Adipocyte (in vitro differentiated cells): ENCODE measurements around the gene NUDT4.
"Not testable (repeated sequence)": the region's sequence is repeated elsewhere in the genome, so short reads cannot be mapped to it uniquely, and the experiment has no call there.

Experiments
- DNase-seq: peaks from one replicate; pipeline ENCODE4 v3.0.0-alpha.2; 2015; ENCODE audit warnings: low read depth
- H3K27me3 ChIP-seq: replicated peaks from 2 replicates; pipeline ENCODE4 v1.7.0; 2013; ENCODE audit warnings: mild to moderate bottlenecking, low read length, moderate library complexity; ENCODE audit not compliant: control insufficient read depth, insufficient read depth
- H3K36me3 ChIP-seq: 2 replicates; pipeline ENCODE4 v1.7.0; 2013; ENCODE audit warnings: low read length, mild to moderate bottlenecking, moderate library complexity; ENCODE audit not compliant: control insufficient read depth, insufficient read depth, severe bottlenecking
- H3K4me1 ChIP-seq: 2 replicates; pipeline ENCODE4 v1.7.0; 2013; ENCODE audit warnings: mild to moderate bottlenecking, low read length, moderate library complexity; ENCODE audit not compliant: control insufficient read depth, insufficient read depth
- H3K4me3 ChIP-seq: 2 replicates; pipeline ENCODE4 v1.7.0; 2013; ENCODE audit warnings: mild to moderate bottlenecking, low read length, moderate library complexity
- H3K9ac ChIP-seq: 2 replicates; pipeline ENCODE4 v1.7.0; 2013; ENCODE audit warnings: mild to moderate bottlenecking, low read length, moderate library complexity
- H3K9me3 ChIP-seq: 2 replicates; pipeline ENCODE4 v1.7.0; 2013; ENCODE audit warnings: mild to moderate bottlenecking, low read length, moderate library complexity; ENCODE audit not compliant: control insufficient read depth

The NUDT4 gene

GRCh38 chr12:93369505-93369904 lies 8.2 kb upstream of the NUDT4 start:
- H3K4me1 ChIP-seq = peaks cover 20% of the 10 kb centered on the region
- H3K4me3 ChIP-seq = no peak overlapping the region
- no peaks in the 10 kb centered on the region for H3K36me3 ChIP-seq
- no peaks in the 10 kb centered on the region for H3K27me3 ChIP-seq
- no peak overlapping the region for H3K9ac ChIP-seq
- H3K9me3 ChIP-seq = no peaks in the 10 kb centered on the region
- DNase-seq = no peak

- H3K27me3 ChIP-seq = no peaks in the 10 kb centered on the region
- no peak for DNase-seq
These were observed 6.8 kb upstream of the NUDT4 start for GRCh38 chr12:93370947-93371346.

GRCh38 chr12:93373961-93374656 lies 3.6 kb upstream of the NUDT4 start:
- no peaks in the 10 kb centered on the region for H3K9me3 ChIP-seq
- no peak for DNase-seq

More at GRCh38 chr12:93370947-93371346, 6.8 kb upstream of the NUDT4 start:
- peaks cover 29% of the 10 kb centered on the region for H3K4me1 ChIP-seq
- H3K36me3 ChIP-seq = no peaks in the 10 kb centered on the region
- no peaks in the 10 kb centered on the region for H3K9me3 ChIP-seq
- no peak overlapping the region for H3K9ac ChIP-seq
- no peak overlapping the region for H3K4me3 ChIP-seq

GRCh38 chr12:93375906-93376305 lies 1.8 kb upstream of the NUDT4 start:
- H3K4me3 ChIP-seq = peak overlapping the region; percentile 84
- DNase-seq = no peak
- peaks cover 49% of the 10 kb centered on the region for H3K4me1 ChIP-seq
- no peaks in the 10 kb centered on the region for H3K36me3 ChIP-seq
- H3K9me3 ChIP-seq = no peaks in the 10 kb centered on the region
- peak overlapping the region; percentile 89 for H3K9ac ChIP-seq
- no peaks in the 10 kb centered on the region for H3K27me3 ChIP-seq

More at GRCh38 chr12:93373961-93374656, 3.6 kb upstream of the NUDT4 start:
- Histone ChIP-seq H3K4me3 (no peak overlapping the region), H3K4me1 (peaks cover 41% of the 10 kb centered on the region), H3K9ac (no peak overlapping the region), H3K36me3 (no peaks in the 10 kb centered on the region), H3K27me3 (no peaks in the 10 kb centered on the region)

GRCh38 chr12:93376436-93377251 lies 1.1 kb upstream of the NUDT4 start:
- peaks cover 57% of the 10 kb centered on the region for H3K4me1 ChIP-seq
- no peaks in the 10 kb centered on the region for H3K9me3 ChIP-seq
- H3K9ac ChIP-seq = peak overlapping the region; percentile 89
- H3K36me3 ChIP-seq = no peaks in the 10 kb centered on the region
- H3K4me3 ChIP-seq = peak overlapping the region; percentile 84
- H3K27me3 ChIP-seq = no peaks in the 10 kb centered on the region
- no peak for DNase-seq

GRCh38 chr12:93378196-93378997 lies 672 bp downstream of the NUDT4 start:
- H3K9me3 ChIP-seq, H3K27me3 ChIP-seq, H3K36me3 ChIP-seq: not testable (repeated sequence)
- DNase-seq = peak; percentile 82
- H3K4me3 ChIP-seq = peak overlapping the region; percentile 99
- H3K9ac ChIP-seq = peak overlapping the region; percentile 96
- peaks cover 54% of the 10 kb centered on the region for H3K4me1 ChIP-seq

- H3K9me3 ChIP-seq = no peaks in the 10 kb centered on the region
- H3K4me1 ChIP-seq = peaks cover 49% of the 10 kb centered on the region
- H3K36me3 ChIP-seq = no peaks in the 10 kb centered on the region
- peak overlapping the region; percentile 99 for H3K4me3 ChIP-seq
- no peak for DNase-seq
- H3K9ac ChIP-seq = peak overlapping the region; percentile 96
- no peaks in the 10 kb centered on the region for H3K27me3 ChIP-seq
These were observed 1.2 kb downstream of the NUDT4 start for GRCh38 chr12:93378998-93379325.

- H3K4me3 ChIP-seq = peak overlapping the region; percentile 99
- peak; percentile 49 for DNase-seq
- H3K36me3 ChIP-seq = no peaks in the 10 kb centered on the region
These were observed 1.7 kb downstream of the NUDT4 start for GRCh38 chr12:93379326-93379980.

GRCh38 chr12:93379981-93380361 lies 2.2 kb downstream of the NUDT4 start:
- Histone ChIP-seq H3K36me3 (peaks cover 1% of the 10 kb centered on the region), H3K4me3 (peak overlapping the region; percentile 99), H3K9me3 (no peaks in the 10 kb centered on the region), H3K27me3 (no peaks in the 10 kb centered on the region), H3K9ac (peak overlapping the region; percentile 96), H3K4me1 (peaks cover 39% of the 10 kb centered on the region)
- DNase-seq = peak; percentile 40

More at GRCh38 chr12:93379326-93379980, 1.7 kb downstream of the NUDT4 start:
- peaks cover 44% of the 10 kb centered on the region for H3K4me1 ChIP-seq
- no peaks in the 10 kb centered on the region for H3K9me3 ChIP-seq
- H3K9ac ChIP-seq = peak overlapping the region; percentile 96
- H3K27me3 ChIP-seq = no peaks in the 10 kb centered on the region

- Histone ChIP-seq H3K9ac (peak overlapping the region; percentile 96), H3K27me3 (no peaks in the 10 kb centered on the region), H3K36me3 (peaks cover 5% of the 10 kb centered on the region), H3K4me3 (peak overlapping the region; percentile 99), H3K4me1 (peaks cover 37% of the 10 kb centered on the region), H3K9me3 (no peaks in the 10 kb centered on the region)
- peak; percentile 63 for DNase-seq
These were observed 2.9 kb downstream of the NUDT4 start for GRCh38 chr12:93380480-93381121.
